Ovary (tissue), 3 donors: ENCODE measurements around the gene GPA33.

Experiments used
- CTCF ChIP-seq, 3 donors: fragments of 450-650 bp in 2 of 3; fragments of 200-600 bp in 1 of 3; IDR thresholded peaks; one replicate each; pipeline versions ENCODE4 v1.5.1 to v1.8.0; 2016 to 2022; ENCODE audit warnings: antibody characterized with exemption in 3 of 3, mild to moderate bottlenecking in 1 of 3
- POLR2A ChIP-seq: fragments of 450-650 bp; IDR thresholded peaks from one replicate; pipeline ENCODE4 v1.6.1; 2017; ENCODE audit warnings: antibody characterized with exemption, mild to moderate bottlenecking, moderate library complexity
- donor health status: DM: no; HTN: no; CAD: no.

GRCh38 chr1:167077868-167078210 is 12.3 kb downstream of the GPA33 start:
- TF ChIP-seq POLR2A, result no peak
- no peak for TF ChIP-seq CTCF (IDR thresholded peaks at IDR 0.05)
